ENCODE data around the gene COA8.

The COA8 gene

DNA sequence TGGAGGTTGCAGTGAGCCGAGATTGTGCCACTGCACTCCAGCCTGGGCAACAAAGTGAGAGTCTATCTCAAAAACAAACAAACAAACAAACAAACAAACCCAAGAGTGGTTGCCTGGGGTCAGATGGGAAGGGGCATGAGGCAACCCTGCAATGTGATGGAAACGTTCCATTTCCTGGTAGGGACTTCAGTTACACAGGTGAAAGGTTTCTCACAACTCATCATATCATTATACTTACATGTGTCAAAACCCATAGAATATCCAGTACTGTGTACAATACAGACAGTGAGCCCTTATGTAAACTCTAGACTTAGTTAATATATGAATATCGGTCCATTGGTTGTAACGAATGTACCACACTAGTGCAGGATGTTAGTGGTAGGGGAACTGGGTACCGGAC lies 59.1 kb downstream of the COA8 start:
- TF ChIP-seq SPI1 (IDR thresholded peaks at IDR 0.05; ENCODE audit: borderline replicate concordance, low read depth) (no peak), GABPA (IDR thresholded peaks at IDR 0.05; ENCODE audit: low read depth) (no peak), POLR2AphosphoS5 (IDR thresholded peaks at IDR 0.05; ENCODE audit: low read depth) (no peak)
- TF ChIP-seq, protein P1, sequence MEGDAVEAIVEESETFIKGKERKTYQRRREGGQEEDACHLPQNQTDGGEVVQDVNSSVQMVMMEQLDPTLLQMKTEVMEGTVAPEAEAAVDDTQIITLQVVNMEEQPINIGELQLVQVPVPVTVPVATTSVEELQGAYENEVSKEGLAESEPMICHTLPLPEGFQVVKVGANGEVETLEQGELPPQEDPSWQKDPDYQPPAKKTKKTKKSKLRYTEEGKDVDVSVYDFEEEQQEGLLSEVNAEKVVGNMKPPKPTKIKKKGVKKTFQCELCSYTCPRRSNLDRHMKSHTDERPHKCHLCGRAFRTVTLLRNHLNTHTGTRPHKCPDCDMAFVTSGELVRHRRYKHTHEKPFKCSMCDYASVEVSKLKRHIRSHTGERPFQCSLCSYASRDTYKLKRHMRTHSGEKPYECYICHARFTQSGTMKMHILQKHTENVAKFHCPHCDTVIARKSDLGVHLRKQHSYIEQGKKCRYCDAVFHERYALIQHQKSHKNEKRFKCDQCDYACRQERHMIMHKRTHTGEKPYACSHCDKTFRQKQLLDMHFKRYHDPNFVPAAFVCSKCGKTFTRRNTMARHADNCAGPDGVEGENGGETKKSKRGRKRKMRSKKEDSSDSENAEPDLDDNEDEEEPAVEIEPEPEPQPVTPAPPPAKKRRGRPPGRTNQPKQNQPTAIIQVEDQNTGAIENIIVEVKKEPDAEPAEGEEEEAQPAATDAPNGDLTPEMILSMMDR (IDR thresholded peaks at IDR 0.05; ENCODE audit: insufficient read depth, low read length): no peak
- TF ChIP-seq, protein P2, sequence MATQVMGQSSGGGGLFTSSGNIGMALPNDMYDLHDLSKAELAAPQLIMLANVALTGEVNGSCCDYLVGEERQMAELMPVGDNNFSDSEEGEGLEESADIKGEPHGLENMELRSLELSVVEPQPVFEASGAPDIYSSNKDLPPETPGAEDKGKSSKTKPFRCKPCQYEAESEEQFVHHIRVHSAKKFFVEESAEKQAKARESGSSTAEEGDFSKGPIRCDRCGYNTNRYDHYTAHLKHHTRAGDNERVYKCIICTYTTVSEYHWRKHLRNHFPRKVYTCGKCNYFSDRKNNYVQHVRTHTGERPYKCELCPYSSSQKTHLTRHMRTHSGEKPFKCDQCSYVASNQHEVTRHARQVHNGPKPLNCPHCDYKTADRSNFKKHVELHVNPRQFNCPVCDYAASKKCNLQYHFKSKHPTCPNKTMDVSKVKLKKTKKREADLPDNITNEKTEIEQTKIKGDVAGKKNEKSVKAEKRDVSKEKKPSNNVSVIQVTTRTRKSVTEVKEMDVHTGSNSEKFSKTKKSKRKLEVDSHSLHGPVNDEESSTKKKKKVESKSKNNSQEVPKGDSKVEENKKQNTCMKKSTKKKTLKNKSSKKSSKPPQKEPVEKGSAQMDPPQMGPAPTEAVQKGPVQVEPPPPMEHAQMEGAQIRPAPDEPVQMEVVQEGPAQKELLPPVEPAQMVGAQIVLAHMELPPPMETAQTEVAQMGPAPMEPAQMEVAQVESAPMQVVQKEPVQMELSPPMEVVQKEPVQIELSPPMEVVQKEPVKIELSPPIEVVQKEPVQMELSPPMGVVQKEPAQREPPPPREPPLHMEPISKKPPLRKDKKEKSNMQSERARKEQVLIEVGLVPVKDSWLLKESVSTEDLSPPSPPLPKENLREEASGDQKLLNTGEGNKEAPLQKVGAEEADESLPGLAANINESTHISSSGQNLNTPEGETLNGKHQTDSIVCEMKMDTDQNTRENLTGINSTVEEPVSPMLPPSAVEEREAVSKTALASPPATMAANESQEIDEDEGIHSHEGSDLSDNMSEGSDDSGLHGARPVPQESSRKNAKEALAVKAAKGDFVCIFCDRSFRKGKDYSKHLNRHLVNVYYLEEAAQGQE (IDR thresholded peaks at IDR 0.05; ENCODE audit: insufficient replicate concordance, low read depth): no peak
- H3K27me3 ChIP-seq (ENCODE audit: insufficient read depth, poor library complexity, severe bottlenecking): no peaks in the 10 kb centered on the region
- H3K27ac ChIP-seq (replicated peaks): no peak overlapping the region
- H3K4me3 ChIP-seq (replicated peaks; ENCODE audit: insufficient read depth, low read length): no peak overlapping the region
- no peak for DNase-seq (ENCODE audit: low read depth in 1 of 2, low spot score in 1 of 2)

DNA sequence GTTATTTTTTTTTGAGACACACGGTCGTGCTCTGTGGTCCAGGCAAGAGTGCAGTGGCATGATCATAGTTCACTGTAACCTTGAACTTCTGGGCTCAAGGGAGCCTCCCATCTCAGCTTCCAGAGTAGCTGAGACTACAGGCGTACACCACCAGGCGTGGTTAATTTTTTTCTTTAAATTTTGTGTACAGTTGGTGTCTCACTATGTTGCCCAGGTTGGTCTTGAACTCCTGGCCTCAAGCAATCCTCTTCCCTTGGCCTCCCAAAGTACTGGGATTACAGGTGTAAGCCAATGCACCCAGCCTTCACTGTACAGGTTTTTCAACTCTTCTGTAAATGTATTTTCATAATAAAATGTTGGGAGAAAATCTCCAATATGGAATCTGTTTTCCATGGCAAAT lies 60.5 kb downstream of the COA8 start:
- Histone ChIP-seq H3K4me3 (replicated peaks; ENCODE audit: insufficient read depth, low read length) (no peak overlapping the region), H3K27ac (replicated peaks) (no peak overlapping the region), H3K27me3 (ENCODE audit: insufficient read depth, poor library complexity, severe bottlenecking) (no peaks in the 10 kb centered on the region)
- TF ChIP-seq SPI1 (IDR thresholded peaks at IDR 0.05; ENCODE audit: borderline replicate concordance, low read depth) (no peak), GABPA (IDR thresholded peaks at IDR 0.05; ENCODE audit: low read depth) (no peak), POLR2AphosphoS5 (IDR thresholded peaks at IDR 0.05; ENCODE audit: low read depth) (no peak)
- TF ChIP-seq, protein P2 (IDR thresholded peaks at IDR 0.05; ENCODE audit: insufficient replicate concordance, low read depth): no peak
- TF ChIP-seq, protein P1 (IDR thresholded peaks at IDR 0.05; ENCODE audit: insufficient read depth, low read length): no peak
- no peak for DNase-seq (ENCODE audit: low read depth in 1 of 2, low spot score in 1 of 2)

DNA sequence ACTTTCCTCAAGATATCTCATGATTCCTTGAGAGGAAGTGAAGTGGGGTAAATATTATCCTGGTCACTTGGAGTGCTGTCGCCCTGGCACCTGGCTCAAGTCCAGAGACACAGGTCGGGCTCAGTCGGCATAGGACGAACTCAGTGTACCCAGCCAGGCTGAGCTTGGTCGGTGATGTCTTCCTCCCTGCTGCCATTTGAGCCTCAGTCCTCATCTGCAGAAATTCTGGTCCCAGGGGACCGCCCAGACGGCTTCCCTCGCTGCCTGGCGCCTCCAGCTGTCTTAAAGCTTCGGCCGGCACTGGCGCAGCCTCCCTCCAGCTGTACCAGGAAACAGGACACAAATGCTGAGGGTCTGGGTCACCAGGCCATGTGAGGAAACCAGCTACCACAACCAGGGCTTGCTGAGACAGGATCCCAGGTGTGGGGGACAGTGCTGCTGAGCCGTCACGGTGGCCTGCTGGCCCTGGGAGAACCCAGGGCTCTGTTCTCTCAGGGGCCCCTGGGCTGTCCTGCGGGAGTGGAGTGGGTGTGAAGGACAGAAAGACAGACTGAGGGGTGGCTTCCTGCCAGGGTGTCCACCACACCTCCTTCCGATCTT lies 61.2 kb downstream of the COA8 start:
- DNase-seq (ENCODE audit: low read depth in 1 of 2, low spot score in 1 of 2): no peak
- no peak for TF ChIP-seq POLR2AphosphoS5 (IDR thresholded peaks at IDR 0.05; ENCODE audit: low read depth)
- TF ChIP-seq, protein P2 (IDR thresholded peaks at IDR 0.05; ENCODE audit: insufficient replicate concordance, low read depth): no peak
- TF ChIP-seq, protein P1 (IDR thresholded peaks at IDR 0.05; ENCODE audit: insufficient read depth, low read length): no peak
- no peak for TF ChIP-seq SPI1 (IDR thresholded peaks at IDR 0.05; ENCODE audit: borderline replicate concordance, low read depth)
- no peak overlapping the region for H3K27ac ChIP-seq (replicated peaks)
- H3K4me3 ChIP-seq (replicated peaks; ENCODE audit: insufficient read depth, low read length): no peak overlapping the region
- no peaks in the 10 kb centered on the region for H3K27me3 ChIP-seq (ENCODE audit: insufficient read depth, poor library complexity, severe bottlenecking)
